ENCODE measurements around the gene CRADD.
A peak's percentile ranks its signal among the peaks of the same experiment; 100 is the strongest.
"Not testable (repeated sequence)": the region's sequence is repeated elsewhere in the genome, so short reads cannot be mapped to it uniquely, and the experiment has no call there.

CRADD gene

DNA sequence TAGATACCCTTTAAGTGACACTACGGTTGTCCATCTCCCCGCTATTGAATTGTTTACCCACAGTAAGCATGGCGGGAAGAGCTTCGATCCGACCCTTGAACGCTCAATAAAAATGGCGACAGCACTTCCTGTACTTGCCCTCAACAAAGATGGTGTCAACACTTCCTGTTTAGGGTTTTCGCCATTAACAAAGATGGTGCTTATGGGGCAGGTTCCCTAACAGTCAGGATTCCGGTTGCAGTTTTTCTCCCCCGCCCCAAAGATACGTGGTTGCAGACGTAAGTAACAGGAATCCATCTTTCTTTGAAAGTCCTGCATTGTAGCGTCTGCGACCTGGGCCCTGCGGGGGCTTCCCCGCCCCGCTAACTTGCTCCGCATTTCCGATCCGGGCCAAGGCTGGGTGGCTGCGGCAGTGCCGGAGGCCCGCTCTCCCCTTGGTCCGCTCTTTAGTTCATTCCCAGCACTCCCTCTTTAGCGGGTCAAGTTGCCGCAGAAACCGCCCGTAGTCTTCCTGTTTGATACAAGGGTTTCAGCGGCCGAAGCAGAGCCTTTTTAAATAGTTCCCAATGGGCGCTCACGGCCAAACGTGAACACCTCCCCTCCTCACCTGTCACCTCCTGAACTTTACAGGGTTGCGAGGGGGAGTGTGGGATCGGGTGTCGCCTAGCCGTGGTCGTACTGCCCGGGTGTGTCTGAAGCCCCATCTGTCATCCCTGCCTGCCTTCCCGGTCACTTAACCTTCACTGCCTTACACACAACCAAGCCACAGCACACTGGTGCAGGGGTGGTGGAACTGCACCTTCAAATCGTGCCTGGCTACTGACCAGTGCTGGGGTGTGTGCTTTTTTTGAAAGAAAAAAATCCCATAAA, at the start of gene CRADD:
TSS of gene CRADD (plus strand) at position 181 of the 870 bp plus-strand sequence.
- peak; percentile 97 for DNase-seq

DNA sequence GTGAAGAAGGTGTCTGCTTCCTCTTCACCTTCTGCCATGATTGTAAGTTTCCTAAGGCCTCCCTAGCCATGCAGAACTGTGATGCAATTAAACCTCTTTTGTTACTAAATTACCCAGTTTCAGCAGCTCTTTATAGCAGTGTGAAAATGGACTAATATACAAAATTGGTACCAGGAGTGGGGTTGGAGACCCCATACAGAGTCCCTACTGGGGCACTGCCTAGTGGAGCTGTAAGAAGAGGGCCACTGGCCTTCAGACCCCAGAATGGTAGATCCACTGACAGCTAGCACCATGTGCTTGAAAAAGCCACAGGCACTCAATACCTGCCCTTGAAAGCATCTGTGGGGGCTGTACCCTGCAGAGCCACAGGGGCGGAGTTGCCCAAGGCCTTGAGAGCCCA, 44.8 kb upstream of the CRADD start:
- no peak for DNase-seq

DNA sequence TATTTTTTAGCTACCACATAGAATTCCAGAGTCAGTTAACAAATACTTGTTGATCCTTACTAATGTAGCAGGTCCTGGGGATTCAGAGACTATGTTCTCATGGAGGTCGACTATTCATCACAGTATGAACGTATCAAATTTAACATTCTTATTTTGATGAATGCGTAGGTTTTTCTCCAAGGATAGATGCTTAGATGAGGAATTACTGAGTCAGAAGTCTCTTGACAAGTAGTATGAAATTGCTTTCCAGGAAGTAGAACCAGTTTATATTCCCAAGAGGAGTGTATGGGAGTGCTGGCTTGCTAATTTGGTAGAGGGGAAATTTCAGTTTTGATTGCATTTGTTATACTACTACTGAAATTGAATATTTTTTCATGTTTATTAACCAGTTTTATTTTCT, 42.8 kb upstream of the CRADD start:
- no peak for DNase-seq

DNA sequence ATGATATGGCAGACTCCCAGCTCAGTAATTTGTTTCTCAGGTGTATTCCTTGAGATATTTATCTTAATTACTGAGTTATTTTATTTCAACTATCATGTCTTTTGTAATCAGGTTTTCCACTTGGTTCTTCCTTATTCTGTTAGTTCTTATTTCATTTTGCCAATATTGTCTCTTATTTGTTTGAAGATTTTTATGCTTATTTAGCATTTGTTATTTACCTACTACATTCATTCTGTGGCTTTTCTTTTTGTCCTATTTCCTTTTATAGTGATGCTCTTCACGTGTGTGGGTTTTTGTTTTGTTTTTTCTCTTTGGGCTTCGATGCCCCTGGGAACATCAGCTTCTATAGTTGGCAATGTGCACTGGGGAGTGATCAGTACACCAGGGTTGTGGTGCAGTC, 40.5 kb upstream of the CRADD start:
- DNase-seq, result no peak

DNA sequence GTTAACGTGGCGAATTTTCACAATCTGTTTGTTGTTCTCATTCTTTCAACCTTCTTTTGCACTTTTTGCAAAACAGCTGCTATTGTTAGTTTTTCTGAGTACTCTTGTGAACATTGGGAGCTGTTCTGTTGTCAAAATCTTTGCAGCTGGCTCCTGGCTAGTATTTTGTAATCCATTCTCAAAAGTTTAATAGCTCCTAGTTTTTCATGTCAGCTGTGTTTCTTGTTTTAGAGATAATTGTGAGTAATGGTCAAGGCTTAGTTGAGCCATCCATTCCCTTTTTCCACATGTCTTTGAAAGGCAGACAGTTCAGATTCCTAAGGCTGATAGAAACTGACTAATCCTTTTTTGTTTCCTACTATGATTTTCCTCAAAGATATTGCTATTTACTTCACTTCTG, 39.1 kb upstream of the CRADD start:
- no peak for DNase-seq

DNA sequence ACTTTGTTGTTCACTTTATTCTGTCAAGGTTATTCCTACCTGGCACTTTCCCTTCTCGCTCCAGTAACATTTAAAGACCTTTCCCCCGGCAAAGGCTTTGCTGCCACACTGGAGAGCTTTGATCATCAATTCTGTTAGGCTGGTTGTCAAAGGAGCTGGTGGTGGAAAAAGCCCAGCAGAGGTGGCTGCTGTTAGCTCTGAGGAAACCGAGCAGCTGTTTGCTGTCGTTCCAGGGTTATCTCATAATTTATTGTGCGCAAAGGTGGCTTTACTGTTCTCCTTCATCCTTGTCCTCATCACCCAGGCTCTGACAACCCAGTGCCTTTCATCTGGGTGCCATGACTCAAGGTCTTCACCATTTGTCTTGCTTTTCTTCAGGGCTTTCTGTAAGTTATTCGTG, 38.2 kb upstream of the CRADD start:
- no peak for DNase-seq

DNA sequence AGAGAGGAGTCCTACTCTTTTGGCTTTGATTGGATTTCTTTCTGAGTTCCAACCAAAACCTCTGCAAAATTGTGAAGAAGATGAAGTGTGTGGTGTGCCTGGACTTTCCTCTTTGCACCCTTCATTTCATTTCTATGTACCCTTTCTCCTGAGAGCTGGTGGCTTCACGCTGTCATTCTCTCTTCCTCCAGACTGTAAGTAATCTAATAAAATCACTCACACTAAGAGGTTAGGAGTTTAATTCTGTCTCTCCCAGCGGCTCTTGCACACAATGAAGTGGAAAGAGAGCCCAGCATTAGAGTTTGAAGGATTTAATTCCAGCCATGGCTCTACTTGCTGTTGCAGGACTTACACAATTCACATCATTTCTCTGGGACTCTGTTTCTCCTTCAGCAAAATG, 37.8 kb upstream of the CRADD start:
- no peak for DNase-seq

DNA sequence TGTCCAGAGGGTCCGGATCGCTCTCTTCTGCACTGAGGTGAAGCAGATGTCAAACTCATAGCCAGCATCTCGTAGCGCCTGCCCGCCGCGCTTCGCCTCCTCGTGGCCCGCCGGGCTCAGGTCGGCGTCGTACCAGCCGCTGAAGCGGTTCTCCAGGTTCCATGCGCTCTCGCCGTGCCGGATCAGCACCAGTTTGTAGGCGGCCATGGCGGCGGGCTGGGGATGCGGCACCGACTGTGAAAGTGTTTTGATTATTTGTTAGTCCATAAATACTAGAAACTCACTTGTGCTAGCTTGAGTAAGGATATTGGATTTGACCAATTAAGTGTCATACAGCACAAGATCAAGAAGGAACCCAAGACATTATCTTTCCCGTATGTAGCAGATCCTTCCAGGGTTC, 35.8 kb upstream of the CRADD start:
- DNase-seq, result not testable (repeated sequence)

DNA sequence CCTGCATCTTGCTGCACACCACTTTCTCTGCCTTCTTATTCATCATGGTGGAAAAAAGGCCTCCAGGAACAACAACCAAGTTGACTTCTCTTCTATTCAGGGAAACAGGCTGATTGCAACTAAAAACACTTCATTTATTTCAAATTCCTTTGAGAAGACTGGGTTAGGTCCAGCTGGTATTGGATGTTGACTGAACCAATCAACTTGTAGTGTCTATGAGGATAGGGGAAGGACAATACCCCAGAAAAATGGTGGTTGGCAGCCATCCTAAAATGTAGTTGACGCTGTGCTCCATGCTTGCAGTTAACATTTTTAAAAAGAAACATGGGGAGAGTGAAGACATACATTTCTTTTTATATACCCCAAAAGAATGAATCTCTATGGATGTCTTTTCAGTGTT, 34.4 kb upstream of the CRADD start:
- DNase-seq, result no peak

DNA sequence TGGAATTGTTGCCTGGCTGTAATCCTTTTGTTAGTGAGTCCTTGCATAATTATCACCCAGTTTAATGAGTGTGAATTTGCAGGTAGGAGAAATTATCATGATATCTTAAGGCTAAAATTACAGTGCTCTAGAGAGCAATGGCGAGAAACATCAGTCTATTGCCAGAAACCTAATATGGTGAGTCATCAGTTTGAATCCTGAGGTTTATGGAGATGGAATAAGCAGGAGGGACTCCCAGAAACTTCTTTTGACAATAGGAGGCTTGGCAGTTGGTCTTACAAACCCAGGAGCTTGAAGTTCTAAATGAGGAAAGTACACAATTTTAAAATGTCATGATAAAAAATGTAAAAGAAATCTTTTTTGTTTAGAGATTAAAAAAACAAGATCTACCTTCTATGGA, 31.5 kb upstream of the CRADD start:
- DNase-seq, result no peak

DNA sequence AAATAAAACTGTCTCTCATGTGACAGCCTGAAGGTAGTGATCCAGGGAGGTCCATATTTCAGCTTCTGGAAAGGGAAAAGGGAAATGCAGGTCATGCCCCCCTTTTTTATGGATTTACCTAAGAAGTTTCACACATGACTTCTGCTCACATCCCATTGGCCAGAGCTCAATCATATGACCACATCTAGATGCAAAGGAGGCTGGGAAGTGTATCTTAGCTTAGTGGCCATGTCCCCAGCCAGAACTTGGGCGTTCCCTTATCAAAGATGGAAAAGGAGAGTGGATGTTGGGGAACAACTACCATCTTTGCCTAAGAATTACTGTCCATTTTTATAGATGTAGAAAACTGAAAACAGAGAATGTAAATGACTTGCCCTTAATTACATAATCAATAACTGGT, 26.5 kb upstream of the CRADD start:
- DNase-seq, result no peak

DNA sequence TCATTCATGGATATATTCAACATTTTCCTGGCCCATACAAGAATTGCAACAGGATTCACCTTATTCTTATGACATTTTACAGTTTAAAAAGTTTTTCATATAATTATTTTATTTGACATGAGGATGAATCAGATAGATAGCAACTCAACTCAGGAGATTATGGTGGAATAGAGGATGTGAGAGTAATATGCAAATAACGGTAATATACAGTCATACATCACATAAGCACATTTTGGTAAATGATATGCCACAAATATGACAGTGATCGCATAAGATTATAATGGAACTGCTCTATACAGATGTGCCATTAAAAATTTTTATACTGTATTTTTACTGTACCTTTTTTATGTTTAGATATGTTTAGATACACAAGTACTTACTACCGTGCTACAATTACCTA, 24.1 kb upstream of the CRADD start:
- no peak for DNase-seq

DNA sequence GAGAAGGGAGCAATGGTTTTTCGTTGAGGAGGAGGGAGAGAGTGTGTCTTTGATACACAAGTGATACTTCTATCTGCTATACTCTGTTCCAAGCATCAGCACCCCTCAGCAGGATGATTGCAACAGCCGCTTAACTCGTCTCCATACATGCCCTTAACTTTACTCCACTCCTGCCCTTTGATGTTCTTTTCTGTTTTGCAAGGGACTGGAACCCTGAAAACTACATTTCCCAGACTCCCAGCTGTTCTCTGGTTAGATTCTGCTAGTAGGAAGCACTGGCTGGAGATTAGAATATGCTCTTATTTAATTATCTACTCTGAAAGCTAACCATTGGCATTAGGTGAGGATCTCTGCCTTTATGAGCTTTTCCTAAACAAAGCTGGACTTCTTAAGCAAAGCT, 23.5 kb upstream of the CRADD start:
- no peak for DNase-seq

DNA sequence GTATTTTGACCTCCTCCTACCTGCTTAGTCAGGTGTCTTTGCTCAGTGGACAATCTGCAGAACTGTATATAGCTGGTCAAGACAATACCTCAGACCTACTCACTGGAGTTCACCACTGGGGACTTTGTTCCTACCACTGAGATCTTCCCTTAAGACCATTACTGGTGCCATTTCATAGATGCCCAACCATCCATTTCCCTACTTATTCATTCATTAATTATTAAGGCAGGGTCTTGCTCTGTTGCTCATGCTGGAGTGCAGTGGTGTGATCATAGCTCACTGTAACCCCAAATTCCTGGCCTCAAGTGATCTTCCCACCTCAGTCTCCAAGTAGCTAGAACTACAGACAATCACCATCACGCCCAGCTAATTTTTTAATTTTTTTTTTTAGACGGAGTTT, 22.8 kb upstream of the CRADD start:
- DNase-seq, result no peak

DNA sequence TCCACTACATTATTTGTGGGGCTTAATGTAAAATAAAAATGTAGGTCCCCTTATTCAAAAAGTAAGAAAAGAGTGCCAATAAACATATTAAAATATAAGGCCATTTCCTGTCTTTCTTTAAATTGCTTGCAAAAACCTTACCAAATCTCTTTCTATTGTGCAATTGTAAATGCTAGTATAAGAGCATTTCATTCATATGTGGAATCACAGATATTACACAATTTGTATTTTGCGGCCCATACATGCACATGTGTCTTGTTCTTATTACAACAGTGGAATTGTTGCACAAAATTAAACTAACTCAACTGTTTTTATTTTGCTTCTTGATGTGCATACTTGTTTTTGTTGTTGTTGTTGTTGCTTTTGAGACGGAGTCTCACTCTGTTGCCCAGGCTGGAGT, 20.1 kb upstream of the CRADD start:
- no peak for DNase-seq

DNA sequence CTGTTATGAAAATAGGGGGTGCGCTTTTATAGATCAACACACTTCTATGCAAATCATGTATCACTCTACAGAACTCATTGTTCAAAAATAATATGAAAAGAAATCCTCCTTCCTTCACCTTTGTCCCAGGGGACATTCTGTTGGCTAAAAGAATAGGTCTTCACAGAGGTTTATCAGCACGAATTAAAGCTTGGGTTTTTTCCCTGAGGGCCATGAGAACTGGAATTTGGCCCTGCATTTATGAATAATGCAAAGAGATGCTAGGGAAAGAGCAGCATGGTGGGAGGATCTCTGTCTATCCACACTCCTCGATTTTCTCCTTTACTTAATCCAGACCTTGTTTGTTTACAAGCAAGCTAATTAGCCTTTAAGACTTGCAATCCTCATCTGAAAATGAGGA, 16.2 kb upstream of the CRADD start:
- DNase-seq, result no peak

DNA sequence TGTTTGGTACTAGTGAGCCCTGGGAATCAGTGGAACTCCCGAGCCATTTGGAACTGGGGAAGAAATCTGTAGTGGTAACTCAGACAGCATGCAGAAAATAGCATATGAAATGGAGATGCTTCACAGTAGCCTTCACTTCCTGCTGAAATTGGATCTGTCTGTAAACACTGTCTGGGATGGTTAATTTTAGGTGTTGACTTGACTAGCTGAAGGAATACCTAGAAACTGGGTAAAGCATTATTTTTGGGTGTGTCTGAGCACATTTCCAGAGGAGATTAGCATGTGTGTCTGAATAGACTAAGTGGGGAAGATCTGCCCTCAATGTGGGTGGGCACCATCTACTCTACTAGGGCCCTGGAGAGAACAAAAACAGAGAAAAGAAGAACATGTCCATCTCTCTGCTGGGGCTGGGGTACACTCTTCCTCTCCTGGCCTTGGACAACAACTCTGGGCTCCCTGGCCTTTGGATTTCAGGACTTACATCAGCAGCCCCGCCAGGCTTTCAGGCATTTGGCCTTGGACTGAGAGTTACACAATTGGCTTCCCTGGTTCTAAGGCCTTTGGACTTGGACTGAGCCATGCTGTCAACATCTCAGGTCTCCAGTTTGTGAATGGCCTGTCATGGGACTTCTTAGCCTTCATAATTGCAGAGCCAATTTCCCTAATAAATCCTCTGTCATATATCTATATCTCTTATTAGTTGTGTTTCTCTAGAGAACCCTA, 14.0 kb upstream of the CRADD start:
- DNase-seq, result peak; percentile 4

DNA sequence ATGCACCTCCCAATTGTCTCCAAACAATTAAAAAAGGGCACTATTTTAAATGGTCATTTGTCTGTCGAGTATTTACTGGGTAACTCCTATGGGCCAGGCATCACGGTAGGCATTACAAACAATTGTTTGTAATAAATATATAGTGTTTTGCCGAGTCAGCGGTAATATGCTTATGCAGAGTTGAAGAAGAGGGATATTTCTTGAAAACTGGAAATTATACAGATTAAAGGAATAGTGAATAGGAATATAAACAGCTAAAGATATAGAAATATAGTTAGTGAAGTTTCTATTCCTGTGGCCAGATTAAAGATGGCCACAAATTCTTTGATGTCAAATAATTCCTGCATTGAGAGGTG, 13.5 kb upstream of the CRADD start:
- no peak for DNase-seq

DNA sequence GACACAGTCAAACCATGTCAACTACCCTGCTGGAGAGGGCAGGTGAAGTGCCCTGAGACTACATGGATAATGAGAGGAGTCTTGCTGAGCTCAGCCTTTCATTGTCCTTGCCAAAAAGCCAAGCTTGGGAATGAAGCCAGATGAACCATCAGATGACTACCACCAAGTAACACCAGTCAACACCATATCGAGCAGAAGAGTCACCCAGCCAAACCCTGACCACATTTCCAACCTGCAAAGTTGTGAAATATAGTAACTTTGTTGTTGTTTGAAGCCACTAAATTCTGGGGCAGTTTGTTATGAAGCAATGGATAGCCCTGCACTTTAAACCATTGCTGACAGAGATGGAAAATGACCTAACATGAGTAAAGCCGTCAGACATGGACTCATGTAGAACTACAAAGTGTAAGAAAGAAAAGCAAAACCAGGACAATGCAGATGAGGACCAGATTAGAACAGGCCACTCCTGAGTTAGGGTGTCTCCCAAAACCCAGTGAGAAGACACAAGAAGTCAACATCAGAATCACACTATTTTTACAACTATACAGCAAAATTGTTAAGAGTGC, 12.5 kb upstream of the CRADD start:
- DNase-seq, result no peak

DNA sequence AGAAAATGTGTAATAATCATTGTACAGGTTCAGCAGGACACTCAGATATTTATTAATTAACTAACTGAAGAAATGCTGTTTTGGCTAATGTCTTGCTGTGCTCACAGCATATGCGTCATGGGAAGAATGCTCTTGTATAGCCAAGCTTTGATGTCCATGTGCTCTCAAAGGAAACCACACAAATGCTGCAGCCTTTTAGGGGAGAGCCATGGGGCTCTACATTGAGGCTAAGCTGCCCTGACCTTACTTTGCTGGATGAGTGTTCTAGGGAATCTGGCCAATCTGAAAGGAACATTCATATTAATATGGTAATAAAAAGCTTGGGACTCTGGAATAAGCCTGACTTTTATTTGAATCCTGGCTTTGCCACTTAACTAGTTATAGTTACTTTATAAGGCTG, 9.5 kb upstream of the CRADD start:
- DNase-seq, result no peak

DNA sequence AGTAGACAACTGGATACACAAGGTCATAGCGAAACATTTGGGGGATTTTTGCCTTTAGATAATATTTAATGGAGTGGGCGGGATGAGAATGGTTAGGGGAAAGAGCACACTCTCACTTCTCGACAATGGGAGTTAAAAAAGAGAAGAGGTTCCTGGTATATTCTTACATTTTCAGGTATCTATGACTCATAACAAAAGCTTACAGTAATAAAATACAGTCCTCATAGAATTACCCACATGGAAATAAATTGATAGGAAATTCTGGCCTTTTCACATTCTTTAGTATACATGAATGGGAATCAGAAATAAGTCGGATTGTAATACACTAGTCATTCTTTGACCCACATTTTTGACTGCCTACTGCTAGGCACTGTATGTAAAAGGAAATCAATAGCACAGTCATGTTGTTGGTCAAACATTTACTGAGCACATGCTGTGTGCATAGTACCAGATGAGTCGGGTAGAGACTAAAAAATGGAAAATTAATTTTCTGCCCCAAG, 8.2 kb upstream of the CRADD start:
- no peak for DNase-seq

DNA sequence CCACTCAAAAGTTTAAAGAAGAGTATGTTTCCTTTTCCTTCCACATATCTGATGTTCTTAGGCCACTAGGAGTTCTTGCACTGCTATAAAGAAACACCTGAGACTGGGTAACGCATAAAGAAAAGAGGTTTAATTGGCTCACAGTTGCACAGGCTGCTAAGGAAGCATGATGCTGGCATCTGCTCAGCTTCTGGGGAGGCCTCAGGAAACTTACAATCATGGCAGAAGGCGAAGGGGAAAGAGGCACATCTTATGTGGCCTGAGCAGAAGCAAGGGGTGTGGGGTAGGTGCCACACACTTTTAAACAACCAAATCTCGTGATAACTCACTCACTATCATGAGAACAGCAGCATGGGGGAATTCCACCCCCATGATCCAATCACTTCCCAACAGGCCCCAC, 7.7 kb upstream of the CRADD start:
- no peak for DNase-seq

DNA sequence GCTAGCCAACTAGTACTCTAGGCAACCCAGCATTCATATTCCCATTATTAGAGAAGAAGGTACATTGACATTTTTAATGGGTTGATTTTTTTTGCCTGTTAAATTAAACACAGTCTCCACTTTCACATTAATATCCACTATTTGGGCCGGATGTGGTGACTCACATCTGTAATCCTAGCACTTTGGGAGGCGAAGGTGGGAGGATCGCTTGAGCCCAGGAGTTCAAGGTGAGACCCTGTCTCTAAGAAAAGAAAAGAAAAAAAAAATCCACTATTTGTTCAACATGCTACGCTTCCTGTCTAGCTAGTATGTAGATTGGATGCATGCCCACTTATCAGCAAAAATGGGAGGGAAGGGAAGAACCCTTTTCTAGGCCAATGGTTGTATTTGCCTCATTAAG, 7.1 kb upstream of the CRADD start:
- no peak for DNase-seq

DNA sequence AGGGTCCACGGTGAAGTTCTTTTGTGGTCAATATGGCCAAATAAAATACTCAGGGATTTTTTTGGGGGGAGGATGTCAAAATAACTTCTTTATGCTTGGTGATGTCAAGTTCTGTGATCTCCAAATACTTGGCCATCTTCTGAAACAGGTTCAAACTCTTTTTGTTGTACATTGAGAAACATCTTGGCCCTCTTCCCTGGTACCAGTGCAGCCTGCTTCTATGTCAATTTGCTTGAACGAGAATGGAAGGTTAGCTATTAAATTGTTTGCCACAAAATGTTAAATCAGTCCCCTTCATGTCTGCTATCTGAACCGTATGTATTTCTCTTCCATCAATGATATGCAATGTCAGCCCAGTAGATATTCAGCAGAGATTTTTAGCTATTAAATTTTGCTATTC, 6.1 kb upstream of the CRADD start:
- no peak for DNase-seq
